HG03159 (cell line): ENCODE results near the gene PKP4.
A peak's percentile ranks its signal among the peaks of the same experiment; 100 is the strongest.
"Not testable (repeated sequence)": the region's sequence is repeated elsewhere in the genome, so short reads cannot be mapped to it uniquely, and the experiment has no call there.

Experiments used
- ATAC-seq: cut with Tn5 transposase; IDR thresholded peaks from one replicate; pipeline ENCODE4 v1.9.1; 2021; ENCODE audit warnings: mild to moderate bottlenecking, moderate library complexity; ENCODE audit not compliant: unreplicated experiment

The PKP4 gene, protein sequence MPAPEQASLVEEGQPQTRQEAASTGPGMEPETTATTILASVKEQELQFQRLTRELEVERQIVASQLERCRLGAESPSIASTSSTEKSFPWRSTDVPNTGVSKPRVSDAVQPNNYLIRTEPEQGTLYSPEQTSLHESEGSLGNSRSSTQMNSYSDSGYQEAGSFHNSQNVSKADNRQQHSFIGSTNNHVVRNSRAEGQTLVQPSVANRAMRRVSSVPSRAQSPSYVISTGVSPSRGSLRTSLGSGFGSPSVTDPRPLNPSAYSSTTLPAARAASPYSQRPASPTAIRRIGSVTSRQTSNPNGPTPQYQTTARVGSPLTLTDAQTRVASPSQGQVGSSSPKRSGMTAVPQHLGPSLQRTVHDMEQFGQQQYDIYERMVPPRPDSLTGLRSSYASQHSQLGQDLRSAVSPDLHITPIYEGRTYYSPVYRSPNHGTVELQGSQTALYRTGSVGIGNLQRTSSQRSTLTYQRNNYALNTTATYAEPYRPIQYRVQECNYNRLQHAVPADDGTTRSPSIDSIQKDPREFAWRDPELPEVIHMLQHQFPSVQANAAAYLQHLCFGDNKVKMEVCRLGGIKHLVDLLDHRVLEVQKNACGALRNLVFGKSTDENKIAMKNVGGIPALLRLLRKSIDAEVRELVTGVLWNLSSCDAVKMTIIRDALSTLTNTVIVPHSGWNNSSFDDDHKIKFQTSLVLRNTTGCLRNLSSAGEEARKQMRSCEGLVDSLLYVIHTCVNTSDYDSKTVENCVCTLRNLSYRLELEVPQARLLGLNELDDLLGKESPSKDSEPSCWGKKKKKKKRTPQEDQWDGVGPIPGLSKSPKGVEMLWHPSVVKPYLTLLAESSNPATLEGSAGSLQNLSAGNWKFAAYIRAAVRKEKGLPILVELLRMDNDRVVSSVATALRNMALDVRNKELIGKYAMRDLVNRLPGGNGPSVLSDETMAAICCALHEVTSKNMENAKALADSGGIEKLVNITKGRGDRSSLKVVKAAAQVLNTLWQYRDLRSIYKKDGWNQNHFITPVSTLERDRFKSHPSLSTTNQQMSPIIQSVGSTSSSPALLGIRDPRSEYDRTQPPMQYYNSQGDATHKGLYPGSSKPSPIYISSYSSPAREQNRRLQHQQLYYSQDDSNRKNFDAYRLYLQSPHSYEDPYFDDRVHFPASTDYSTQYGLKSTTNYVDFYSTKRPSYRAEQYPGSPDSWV

DNA sequence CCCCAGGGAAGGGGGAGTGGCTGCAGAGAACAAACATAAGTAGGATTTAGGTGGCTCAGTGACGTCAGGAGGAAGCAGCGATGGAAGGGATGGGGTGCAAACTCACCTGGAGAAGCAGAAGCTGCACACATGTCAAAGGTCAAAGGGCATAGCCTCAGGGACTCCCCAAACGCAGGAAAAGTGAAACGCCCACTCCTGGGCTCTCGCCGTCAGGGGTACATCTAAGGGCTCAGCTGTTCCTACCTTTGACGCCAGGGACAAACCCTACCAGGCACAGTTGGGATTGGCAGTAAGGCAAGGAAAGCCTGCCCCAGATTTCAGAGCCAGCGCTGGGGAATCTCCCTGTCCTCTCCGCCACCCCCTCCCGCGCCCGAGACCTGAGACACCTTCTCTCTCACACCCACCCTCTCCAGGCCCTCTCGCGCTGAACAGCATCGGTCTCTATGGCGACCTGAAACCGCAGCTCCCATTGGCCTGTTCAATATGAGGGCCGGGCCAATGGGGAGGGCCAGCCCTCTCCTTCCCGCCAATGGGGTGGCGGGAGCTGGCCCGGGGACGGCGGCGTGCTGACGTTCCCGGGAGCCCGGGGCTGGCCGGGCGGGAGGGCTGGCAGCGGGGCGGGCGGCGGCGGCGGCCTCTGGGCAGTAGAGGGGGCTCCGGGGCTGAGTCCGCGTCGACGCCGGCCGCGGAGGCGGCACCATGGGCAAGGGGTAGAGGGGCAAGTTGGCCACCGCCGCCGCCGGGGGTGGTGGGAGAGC, at the start of gene PKP4, which contains the start of gene CCDC148:
Gene PKP4 (plus strand): TSS at position 644 of the 758 bp plus-strand sequence. CDS start 76,233 bp downstream, outside the sequence.
Gene CCDC148 (minus strand): TSS at position 445 of the 758 bp plus-strand sequence. CDS start 314 bp downstream, at position 131.
- peak; percentile 93 for ATAC-seq

DNA sequence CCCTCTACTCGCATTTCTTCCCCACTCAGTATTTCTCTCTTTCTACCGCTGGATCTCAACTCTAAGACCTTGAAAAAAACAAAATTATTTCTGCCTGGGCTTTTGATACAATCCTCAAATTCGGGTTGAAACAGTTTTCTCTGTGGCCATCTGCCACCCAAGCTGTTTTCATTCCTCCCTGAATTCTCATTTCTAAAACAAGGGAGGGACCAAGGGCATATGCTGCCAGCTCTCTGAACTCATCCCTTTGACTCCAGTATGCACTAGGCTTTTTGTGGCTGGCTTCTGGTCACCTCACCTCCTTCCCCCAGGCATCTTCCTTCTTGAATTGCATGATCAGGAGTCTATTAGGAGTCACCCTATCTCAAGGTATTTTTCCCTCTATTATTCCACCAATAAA, 49.7 kb upstream of the PKP4 start:
- no peak for ATAC-seq

DNA sequence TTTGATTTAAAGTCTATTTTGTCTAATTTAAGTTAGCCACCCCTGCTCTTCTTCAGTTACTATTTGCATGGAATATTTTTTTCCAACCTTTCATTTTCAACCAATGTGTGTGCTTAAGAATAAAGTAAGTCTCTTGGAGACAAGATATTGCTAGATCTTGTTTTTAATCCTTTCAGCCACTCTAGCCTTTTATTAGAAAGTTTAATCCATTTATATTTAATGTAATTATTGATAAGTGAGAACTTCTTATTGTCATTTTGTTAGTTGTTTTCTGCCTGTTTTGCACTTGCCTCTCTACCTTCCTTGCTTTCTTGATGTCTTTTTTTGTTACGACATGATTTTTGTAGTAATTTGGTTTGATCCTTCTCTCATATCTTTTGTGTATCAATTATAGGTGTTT, 46.6 kb upstream of the PKP4 start:
- ATAC-seq = no peak

DNA sequence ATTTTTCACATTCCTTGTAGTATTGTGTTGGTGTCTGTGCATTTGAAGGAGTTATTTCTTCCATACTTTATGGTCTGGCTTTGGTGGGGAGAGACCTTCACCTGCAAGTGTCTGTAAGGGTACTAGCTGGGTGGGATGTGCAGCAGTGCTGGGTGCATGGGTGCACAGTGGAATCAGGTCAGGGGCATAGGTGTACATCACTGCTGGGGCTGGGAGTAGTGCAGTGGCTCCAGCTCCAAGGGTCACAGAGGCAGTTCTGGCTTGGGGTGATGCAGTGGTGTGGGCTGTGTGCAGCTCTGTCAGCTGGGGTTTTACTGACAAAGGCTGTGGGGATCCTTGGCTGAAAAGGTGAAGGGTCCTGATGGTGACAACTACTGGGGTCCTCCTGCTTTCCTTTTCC, 45.0 kb upstream of the PKP4 start:
- no peak for ATAC-seq

DNA sequence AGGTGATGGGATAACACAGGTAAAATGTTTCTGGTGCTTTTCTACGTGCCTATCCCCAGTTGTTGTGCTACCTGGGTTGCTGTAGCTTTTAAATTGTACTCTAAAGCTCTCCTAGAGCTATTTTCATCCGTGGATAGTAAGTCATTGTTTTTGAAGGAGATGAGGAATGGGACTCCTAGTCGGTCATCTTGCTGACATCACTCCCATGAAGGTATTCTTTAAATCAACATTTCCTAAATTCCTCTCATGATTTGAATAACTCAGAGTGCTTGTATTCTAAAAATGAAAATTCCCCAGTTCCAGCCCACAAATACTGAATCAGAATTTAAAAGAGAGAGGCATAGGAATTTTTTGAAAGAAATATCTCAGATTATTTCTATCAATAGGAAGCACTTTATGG, 44.5 kb upstream of the PKP4 start:
- ATAC-seq = no peak

DNA sequence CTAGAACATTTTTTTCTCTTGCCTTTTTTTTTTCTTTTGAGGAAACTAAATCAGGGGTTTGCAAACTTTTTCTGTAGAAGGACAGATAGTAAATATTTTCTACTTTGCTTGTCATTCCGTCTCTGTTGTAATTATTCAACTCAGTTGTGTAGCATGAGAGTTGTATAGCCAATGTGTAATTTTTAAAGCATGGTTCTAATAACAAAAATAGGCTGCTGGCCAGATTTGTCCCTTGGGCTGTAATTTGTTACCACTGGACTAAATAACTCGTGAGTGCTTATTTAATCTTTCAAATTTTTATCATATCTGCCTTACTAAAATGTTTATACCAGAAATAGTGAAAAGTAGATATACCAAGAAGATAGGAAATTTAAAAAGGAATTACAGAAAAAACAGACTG, 43.2 kb upstream of the PKP4 start:
- no peak for ATAC-seq

DNA sequence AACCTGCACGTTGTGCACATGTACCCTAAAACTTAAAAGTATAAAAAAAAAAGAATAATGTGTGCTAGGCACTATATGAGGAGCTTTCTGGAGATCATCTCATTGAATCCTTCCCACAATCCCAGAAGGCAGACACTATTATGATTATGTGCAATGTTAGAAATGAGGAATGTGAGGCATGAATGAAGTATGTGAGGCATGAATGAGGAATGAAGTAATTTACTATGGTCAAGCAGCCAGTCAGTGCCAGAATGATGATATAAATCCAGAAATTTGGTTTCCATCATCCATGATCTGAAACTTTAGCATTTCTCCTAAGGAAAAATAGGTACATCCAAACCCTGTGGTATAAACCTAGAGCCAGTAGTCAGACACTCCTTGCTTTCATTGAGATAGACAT, 42.2 kb upstream of the PKP4 start:
- ATAC-seq = no peak

DNA sequence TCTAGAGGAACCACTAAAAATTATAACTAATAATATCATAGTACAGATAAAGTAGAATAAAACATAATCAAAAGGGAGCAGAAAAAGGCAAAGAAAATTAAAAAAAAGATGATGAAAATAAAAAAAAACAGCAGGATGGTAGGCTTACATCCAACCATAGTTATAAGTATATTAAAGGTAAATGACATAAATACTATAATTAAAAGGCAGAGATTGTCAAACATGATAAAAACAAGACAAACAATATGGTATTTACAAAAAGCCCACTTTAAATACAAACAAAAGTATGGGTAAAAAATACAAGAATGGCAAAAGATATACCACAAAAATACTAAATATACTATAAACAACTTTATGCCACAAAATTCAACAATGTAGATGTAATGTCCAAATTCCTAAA, 24.6 kb upstream of the PKP4 start:
- ATAC-seq = no peak

DNA sequence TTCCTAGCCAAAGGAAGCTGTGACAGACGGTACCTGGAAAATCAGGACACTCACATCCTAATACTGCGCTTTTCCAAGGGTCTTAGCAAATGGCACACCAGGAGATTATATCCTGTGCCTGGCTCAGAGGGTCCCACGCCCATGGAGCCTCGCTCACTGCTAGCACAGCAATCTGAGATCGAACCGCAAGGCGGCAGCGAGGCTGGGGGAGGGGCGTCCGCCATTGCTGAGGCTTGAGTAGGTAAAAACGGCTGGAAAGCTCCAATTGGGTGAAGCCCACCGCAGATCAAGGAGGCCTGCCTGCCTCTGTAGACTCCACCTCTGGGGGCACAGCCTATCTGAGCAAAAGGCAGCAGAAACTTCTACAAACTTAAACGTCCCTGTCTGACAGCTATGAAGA, 23.0 kb upstream of the PKP4 start:
- not testable (repeated sequence) for ATAC-seq

DNA sequence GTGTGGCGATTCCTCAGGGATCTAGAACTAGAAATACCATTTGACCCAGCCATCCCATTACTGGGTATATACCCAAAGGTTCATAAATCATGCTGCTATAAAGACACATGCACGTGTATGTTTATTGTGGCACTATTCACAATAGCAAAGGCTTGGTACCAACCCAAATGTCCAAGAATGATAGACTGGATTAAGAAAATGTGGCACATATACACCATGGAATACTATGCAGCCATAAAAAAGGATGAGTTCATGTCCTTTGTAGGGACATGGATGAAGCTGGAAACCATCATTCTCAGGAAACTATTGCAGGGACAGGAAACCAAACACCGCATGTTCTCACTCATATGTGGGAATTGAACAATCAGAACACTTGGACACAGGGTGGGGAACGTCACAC, 17.7 kb upstream of the PKP4 start:
- not testable (repeated sequence) for ATAC-seq

DNA sequence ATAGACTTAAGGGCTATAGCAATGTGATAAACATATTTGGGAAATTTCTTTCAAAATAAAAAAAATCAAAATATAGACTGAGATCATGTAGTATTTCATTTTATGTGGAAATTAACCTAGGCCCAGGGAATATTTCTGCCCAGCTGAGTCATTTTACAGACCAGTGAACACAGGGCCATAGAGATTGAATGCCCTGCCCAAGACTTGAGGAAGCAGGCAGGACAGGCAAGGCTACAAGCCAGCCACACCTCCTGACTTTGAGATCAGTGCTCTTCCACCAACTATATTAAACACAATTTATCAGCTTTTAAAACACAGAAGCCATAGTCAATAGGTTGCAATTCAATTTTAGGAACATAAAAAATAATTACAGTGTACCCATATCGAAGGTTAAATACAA, 13.1 kb upstream of the PKP4 start:
- no peak for ATAC-seq

DNA sequence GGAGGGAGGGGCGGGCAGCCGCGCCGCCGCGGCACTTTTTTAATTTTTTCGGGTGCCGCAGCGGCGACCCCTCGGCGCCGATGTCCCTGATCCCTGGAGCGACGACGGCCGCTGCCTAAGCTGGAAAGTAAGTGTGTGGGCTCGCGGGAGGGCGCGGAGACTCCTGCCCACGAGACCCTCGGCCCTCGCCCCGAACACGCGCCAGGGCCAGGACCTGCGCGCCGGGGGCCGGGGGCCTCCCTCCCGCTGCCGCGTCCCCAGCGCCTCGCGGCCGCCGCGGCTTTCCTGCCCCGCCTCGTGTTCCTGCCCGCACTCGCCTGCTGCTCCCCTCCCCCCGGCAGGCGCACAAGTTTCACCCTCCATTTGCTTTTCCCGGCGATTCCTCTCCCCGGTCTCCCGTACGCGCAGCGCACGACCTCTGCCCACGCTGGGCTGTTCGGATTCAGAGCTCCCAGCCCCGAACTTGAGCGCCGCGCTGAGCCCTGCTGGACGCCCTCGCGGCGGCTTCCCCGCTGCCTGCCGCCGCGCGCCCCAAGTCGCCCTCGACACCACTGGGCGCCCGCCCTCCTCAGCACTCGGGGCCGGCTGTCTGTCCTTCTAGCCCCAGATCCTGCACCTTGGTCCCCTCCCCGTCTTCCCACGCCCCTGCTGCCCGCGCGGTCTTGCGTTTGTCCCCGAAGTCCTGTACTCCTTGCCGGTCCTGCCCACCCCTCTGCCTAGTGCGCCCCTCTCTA, 507 bp downstream of the PKP4 start:
- ATAC-seq = peak; percentile 38

DNA sequence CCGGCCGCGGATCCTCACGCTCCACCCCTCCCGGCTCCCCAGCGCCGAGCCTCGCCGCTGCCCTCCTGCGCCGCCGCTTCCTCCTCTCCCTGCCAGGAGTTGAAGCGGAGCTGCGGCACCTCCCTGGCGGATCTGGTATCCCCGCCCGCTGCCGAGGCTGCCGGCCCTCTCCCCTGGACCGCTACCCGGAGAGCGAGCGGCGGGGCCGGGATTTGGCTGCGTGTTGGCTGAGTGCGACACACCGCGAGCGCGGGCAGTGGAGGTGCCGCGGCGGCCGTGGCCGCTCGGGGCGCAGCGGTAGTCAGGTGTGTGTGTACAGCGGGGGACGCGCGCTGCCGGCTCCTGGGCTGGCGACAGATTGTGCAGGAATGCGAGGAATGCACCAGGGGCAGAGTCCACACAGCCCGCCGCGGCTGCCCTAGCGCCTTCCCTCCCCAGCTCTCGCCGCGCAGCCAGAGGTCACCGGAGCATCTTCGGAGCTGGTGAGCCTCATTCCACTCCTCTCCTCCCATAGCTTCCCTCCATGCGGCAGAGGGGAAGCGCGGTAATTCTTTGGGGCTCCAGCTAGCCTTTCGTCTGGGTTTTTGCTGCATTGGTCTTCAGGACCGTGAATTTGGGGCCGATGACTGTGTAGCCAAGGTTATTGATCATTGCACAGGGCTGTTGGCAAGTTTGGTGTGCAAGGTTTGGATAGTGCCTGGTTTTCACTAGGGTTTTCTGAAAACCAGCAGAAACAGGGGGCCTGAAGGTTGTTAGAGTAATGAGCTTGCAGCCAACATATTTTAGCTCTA, 1.3 kb downstream of the PKP4 start:
- ATAC-seq = peak; percentile 44

DNA sequence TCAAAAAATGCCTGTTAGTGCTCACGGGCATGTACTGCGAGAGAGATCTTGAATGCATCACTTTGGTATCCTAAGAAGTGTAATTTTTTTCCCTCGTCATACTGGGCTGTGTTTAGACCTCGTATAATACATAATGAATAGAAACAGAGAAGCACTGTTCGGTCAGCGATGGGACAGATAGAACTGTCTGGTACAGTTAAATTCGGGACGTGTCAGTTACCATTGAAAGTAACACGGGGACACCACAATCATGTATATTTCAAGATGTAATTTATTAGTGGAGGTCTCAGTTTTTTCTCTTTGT, 1.8 kb downstream of the PKP4 start:
- ATAC-seq = no peak

DNA sequence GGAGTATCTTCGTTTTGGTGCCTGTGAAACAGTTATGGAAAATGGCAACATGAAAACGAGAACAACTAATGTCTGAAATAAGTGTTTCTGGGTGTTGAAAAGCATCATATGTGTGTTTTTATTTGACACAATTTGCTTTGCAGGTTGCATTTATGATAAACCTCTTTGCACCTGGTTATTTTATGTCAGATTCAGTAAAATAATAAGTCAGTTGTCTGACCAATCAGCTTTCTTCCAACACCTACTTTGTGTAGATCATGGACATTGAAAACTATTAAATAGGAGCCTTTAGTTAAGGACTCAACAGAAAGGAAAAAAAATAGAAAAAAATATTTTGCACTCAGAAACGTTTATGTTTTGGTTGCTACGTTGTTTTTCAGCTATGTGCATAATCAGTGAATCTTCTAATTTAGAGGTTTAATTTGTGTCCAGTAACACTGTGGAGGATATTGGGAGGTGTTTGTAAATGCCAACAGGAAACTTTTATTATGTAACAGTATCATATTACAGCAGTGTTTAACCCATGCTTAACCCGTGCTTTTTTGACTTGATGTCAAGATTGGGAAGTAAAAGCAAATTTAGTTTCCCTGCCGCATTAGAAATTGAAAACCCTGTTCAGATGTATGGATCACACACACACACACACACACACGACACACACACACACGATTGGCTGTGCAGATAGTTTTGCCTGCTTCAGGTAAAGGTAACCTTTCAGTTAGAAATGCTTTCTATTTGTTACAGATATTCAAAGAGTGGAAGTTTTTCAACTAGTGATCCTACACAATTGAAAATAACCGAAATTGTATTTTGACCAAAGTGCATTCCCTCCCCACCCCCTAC, 2.6 kb downstream of the PKP4 start:
- no peak for ATAC-seq

DNA sequence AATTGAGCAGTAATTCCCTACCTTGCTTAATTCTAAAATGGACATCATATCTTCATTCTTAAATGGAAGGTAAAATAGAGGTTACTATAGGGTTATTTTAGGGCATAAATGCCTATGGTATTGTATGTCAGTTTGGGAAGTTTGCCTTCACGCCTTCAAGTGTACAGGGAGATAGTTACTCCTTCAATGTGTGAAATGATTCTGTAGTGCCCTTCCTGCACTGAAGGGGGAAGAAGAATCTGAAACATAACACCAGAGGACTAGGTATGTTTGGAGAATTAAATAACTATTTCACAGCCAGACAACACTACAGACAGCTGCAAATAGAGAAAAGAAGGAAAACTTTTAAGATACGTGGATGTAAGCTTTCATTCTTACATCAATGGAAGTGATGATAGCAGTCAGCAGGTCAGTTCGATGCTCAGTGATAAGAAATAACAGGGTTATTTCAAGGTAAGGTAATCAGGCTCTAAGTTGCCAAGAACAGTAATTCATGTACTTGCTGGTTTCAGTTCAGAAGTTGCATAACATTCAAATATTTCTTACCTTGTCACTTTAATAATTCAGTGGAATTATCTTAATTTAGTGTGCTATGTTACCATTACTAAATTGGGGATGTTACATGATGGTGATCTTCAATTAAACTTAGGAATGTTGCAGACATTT, 4.0 kb downstream of the PKP4 start:
- no peak for ATAC-seq

DNA sequence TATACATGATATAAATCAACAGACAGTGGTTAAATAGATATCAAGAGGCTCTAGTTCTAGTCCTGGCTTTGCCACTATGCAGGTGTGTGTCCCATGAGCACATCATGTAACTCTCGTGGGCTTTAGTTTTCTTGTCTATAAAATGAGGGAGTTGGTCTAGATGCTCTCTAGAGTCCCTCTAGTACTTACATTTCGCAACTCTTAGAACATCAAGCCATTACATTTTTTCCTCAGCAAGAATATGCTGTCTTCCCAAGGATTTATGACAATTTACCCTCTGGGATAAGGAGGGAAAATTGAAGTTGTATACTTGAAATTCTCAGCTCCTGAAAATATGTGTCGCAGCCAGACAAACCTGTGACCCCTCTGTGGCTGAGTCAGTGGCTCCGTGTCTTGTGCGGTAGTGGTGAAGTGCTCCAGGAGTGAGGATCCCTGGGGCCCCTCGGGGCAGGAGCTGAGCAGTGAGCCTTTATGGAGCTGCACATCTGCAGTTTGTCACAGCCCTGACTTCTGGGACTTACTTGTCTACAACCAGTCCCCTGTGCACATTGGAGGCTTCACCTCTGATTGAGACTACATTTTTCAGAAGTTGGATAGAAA, 6.8 kb downstream of the PKP4 start:
- ATAC-seq = no peak
